Endothelial cell of umbilical vein (primary cell): Measurements from ENCODE around the gene ITSN2. TPM values are rescaled to one million over a fixed set of nuclear protein-coding genes. Genes with fewer than 3 reads are reported as not detected.

Experiments
- BruUV-seq: library from RNA; stranded (reverse); fragments of 400-500 nt; replicated peaks from 2 replicates; lab custom pipeline; 2021; lab: Mats Ljungman, UMichigan
- CTCF ChIA-PET: fragments of 300-600, 350-600 bp; sonication (Branson Sonifier 250); formaldehyde crosslinking; loops from one replicate; lab custom pipeline; 2021; ENCODE audit warnings: antibody characterized with exemption, inconsistent platforms; lab: Charles Lee
- POLR2A ChIA-PET: fragments of 300-600, 350-600 bp; sonication (Branson Sonifier 250); formaldehyde crosslinking; loops from one replicate; lab custom pipeline; 2021; ENCODE audit warnings: antibody characterized with exemption, inconsistent platforms; lab: Charles Lee
- DNase-seq: peaks from one replicate; pipeline ENCODE4 v3.0.0-alpha.2; 2011; ENCODE audit warnings: low read depth, low spot score
- FAIRE-seq: peaks from 2 replicates; lab custom pipeline; 2011; peaks lifted over from hg19 to GRCh38; lab: Jason Lieb, UNC
- H2AFZ ChIP-seq: 2 replicates; pipeline ENCODE4 v1.6.0; 2012; ENCODE audit warnings: low read depth, low read length, control low read depth, inconsistent platforms
- H3K27ac ChIP-seq: 2 replicates; pipeline ENCODE4 v1.5.1; 2011; ENCODE audit warnings: low read depth, mild to moderate bottlenecking, control low read depth, low read length, moderate library complexity; ENCODE audit not compliant: insufficient read depth
- H3K27me3 ChIP-seq, 2 experiments: 2 replicates each; pipeline versions ENCODE4 v1.6.0 to v1.6.1; 2011; ENCODE audit warnings: low read length in 2 of 2, mixed read lengths in 1 of 2; ENCODE audit not compliant: control insufficient read depth in 2 of 2, insufficient read depth in 2 of 2
- H3K36me3 ChIP-seq, 2 experiments: 2 replicates in 1 of 2; 3 replicates in 1 of 2; pipeline ENCODE4 v1.5.1; 2011; ENCODE audit warnings: low read length in 2 of 2, mild to moderate bottlenecking in 1 of 2, moderate library complexity in 1 of 2; ENCODE audit not compliant: control insufficient read depth in 2 of 2, insufficient read depth in 2 of 2; ENCODE audit errors: extremely low read depth in 1 of 2
- H3K4me1 ChIP-seq: 3 replicates; pipeline ENCODE4 v1.5.1; 2011; ENCODE audit warnings: mild to moderate bottlenecking, low read length; ENCODE audit not compliant: control insufficient read depth, insufficient read depth; ENCODE audit errors: extremely low read depth
- H3K4me2 ChIP-seq: 2 replicates; pipeline ENCODE4 v1.6.1; 2011; ENCODE audit warnings: low read length, control low read depth, mixed read lengths; ENCODE audit not compliant: insufficient read depth
- H3K4me3 ChIP-seq, 3 experiments: fragments of 200-600 bp in 1 of 3; sonication (generic), shearing (Covaris generic) in 1 of 3; replicated peaks in 1 of 3; 2 replicates each; pipeline ENCODE4 v1.5.1; 2011 to 2016; ENCODE audit warnings: control low read depth in 3 of 3, low read length in 3 of 3, mild to moderate bottlenecking in 2 of 3, inconsistent platforms in 1 of 3, low read depth in 1 of 3, moderate library complexity in 1 of 3; ENCODE audit not compliant: insufficient read depth in 1 of 3
- H3K79me2 ChIP-seq: 2 replicates; pipeline ENCODE4 v1.6.0; 2012; ENCODE audit warnings: low read length, inconsistent platforms; ENCODE audit not compliant: control insufficient read depth, insufficient read depth
- H3K9ac ChIP-seq: replicated peaks from 2 replicates; pipeline ENCODE3; 2011; ENCODE audit warnings: low read length, control low read depth; ENCODE audit not compliant: insufficient read depth; ENCODE audit errors: extremely low read depth
- H3K9me1 ChIP-seq: replicated peaks from 3 replicates; pipeline ENCODE4 v1.6.0; 2011; ENCODE audit warnings: mild to moderate bottlenecking, low read length; ENCODE audit not compliant: control insufficient read depth, insufficient read depth; ENCODE audit errors: extremely low read depth
- H3K9me3 ChIP-seq: replicated peaks from 2 replicates; pipeline ENCODE4 v1.5.1; 2012; ENCODE audit warnings: low read length, inconsistent platforms; ENCODE audit not compliant: control insufficient read depth, insufficient read depth
- H4K20me1 ChIP-seq: replicated peaks from 2 replicates; pipeline ENCODE3; 2011; ENCODE audit warnings: mild to moderate bottlenecking, low read length; ENCODE audit not compliant: control insufficient read depth, insufficient read depth; ENCODE audit errors: extremely low read depth
- EZH2 ChIP-seq: IDR thresholded peaks from 2 replicates; pipeline ENCODE4 v1.6.1; 2012; ENCODE audit warnings: borderline replicate concordance, low read depth, mild to moderate bottlenecking, moderate library complexity, low read length, inconsistent platforms; ENCODE audit not compliant: severe bottlenecking
- FOS ChIP-seq: IDR thresholded peaks from 2 replicates; pipeline ENCODE4 v1.6.1; 2011; ENCODE audit warnings: mild to moderate bottlenecking, low read length, moderate library complexity, borderline replicate concordance; ENCODE audit not compliant: insufficient read depth
- GATA2 ChIP-seq: IDR thresholded peaks from 2 replicates; pipeline ENCODE4 v1.7.0; 2011; ENCODE audit warnings: low read depth, mild to moderate bottlenecking, moderate library complexity, mixed read lengths, low read length; ENCODE audit not compliant: insufficient read length, insufficient read depth
- JUN ChIP-seq: IDR thresholded peaks from 2 replicates; pipeline ENCODE4 v1.6.1; 2011; ENCODE audit warnings: borderline replicate concordance, low read depth; ENCODE audit not compliant: insufficient read length, insufficient read depth
- MAX ChIP-seq: IDR thresholded peaks from 2 replicates; pipeline ENCODE4 v1.6.1; 2011; ENCODE audit not compliant: insufficient read depth, insufficient read length
- MYC ChIP-seq: IDR thresholded peaks from one replicate; pipeline ENCODE4 v1.6.1; 2011; ENCODE audit warnings: mild to moderate bottlenecking, low read depth, low read length
- POLR2A ChIP-seq: IDR thresholded peaks from 2 replicates; pipeline ENCODE4 v1.6.1; 2012; ENCODE audit warnings: low read depth, mild to moderate bottlenecking, control low read depth, low read length
- POLR2AphosphoS5 ChIP-seq: IDR thresholded peaks from 2 replicates; pipeline ENCODE4 v1.6.1; 2012; ENCODE audit warnings: low read depth, mild to moderate bottlenecking, control low read depth, low read length, moderate library complexity; ENCODE audit not compliant: insufficient read depth
- dilution Hi-C: fragments of 300-500 bp; cut with MboI; formaldehyde crosslinking; loops from one replicate; pipeline ENCODE4 v1.15.0; 2019; ENCODE audit warnings: low sequenced_read_pairs; ENCODE audit not compliant: extremely low pct_ligation_motif_present
- intact Hi-C: fragments of 100-400 bp; cut with micrococcal nuclease; formaldehyde crosslinking; loops from one replicate; pipeline ENCODE4 v1.10.0; 2022
- polyA plus RNA-seq, 4 experiments: library from polyadenylated mRNA; depleted of rRNA in 3 of 4; stranded (reverse) in 3 of 4; unstranded in 1 of 4; fragments of >200 nt; gene quantifications; 2 replicates each; pipeline versions ENCODE4 v1.2.1 to v1.2.3, GENCODE V29; 2011 to 2012; ENCODE audit warnings: missing spikeins in 1 of 4
- total RNA-seq: library from RNA; stranded (reverse); gene quantifications from 2 replicates; pipeline ENCODE4 v1.2.3, GENCODE V29; 2021
- TF ChIP-seq, protein P1 (sequence below), 2 donors: IDR thresholded peaks; 1 replicate in 1 of 2; 2 replicates in 1 of 2; pipeline ENCODE4 v1.5.1; 2011; ENCODE audit warnings: low read length in 2 of 2, mild to moderate bottlenecking in 2 of 2, moderate library complexity in 2 of 2, control low read depth in 1 of 2, inconsistent platforms in 1 of 2, low read depth in 1 of 2; ENCODE audit not compliant: insufficient read depth in 1 of 2; ENCODE audit errors: extremely low read depth in 1 of 2

The ITSN2 gene
- total and polyA plus RNA-seq, 2 donors (not counting 3 experiments of a cell fraction or from before 2014, with no cell fraction given): 30.5 to 56.8 TPM

DNA sequence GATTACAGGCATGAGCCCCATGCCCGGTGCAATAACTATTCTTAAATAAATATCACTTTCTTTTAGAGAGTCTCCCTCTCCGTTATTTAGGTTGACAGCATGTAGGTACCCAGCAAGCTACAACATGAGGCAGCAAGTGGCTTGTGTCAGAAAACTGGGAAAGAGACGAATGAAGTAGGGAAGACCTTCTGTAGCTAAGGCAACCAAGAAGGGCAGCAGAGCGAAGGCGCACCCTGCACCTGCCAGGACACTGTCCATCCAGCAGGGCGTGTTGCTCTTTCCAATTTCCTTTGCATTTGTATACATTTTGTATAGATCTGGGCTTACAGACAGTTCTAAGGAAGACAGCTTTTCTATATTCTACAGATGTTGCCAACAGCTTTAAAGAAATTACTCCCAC, 137.4 kb downstream of the ITSN2 start:
- Histone ChIP-seq H3K27ac (no peak overlapping the region), H3K27me3 (no peaks in the 10 kb centered on the region), H3K9ac (no peak overlapping the region), H3K4me2 (no peak overlapping the region), H4K20me1 (no peaks in the 10 kb centered on the region), H3K4me3 (no peak overlapping the region), H3K9me3 (no peaks in the 10 kb centered on the region), H3K9me1 (no peaks in the 10 kb centered on the region), H3K4me1 (no peaks in the 10 kb centered on the region), H3K36me3 (peaks cover 0 to 14% of the 10 kb centered on the region in 2 experiments), H3K79me2 (no peaks in the 10 kb centered on the region), H2AFZ (no peak overlapping the region)
- FAIRE-seq: no peak
- TF ChIP-seq, protein P1, sequence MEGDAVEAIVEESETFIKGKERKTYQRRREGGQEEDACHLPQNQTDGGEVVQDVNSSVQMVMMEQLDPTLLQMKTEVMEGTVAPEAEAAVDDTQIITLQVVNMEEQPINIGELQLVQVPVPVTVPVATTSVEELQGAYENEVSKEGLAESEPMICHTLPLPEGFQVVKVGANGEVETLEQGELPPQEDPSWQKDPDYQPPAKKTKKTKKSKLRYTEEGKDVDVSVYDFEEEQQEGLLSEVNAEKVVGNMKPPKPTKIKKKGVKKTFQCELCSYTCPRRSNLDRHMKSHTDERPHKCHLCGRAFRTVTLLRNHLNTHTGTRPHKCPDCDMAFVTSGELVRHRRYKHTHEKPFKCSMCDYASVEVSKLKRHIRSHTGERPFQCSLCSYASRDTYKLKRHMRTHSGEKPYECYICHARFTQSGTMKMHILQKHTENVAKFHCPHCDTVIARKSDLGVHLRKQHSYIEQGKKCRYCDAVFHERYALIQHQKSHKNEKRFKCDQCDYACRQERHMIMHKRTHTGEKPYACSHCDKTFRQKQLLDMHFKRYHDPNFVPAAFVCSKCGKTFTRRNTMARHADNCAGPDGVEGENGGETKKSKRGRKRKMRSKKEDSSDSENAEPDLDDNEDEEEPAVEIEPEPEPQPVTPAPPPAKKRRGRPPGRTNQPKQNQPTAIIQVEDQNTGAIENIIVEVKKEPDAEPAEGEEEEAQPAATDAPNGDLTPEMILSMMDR (IDR thresholded peaks at IDR 0.05; ENCODE audit: extremely low read depth in 1 of 2, insufficient read depth in 1 of 2, low read depth in 1 of 2, low read length in 2 of 2): no peak
- no peak for TF ChIP-seq POLR2AphosphoS5
- no peak for TF ChIP-seq EZH2
- no peak for TF ChIP-seq JUN
- no peak for TF ChIP-seq FOS
- no peak for TF ChIP-seq MAX
- no peak for TF ChIP-seq GATA2
- TF ChIP-seq POLR2A: no peak
- no peak for TF ChIP-seq MYC
- intact Hi-C loops: no loop called here
- DNase-seq: no peak
- ChIA-PET CTCF (interaction anchor here (1.5 kb wide), 1 partner anchor 9 kb away, joined by 3 read pairs; no protein-coding TSS in a partner anchor), POLR2A (no interaction called here)
- dilution Hi-C loops: no loop called here
- no TSS peak for BruUV-seq
